H1 (cell line): ENCODE results near the gene RERE. TPM values are rescaled to one million over a fixed set of nuclear protein-coding genes. Genes with fewer than 3 reads are reported as not detected.

ENCODE experiments used
- CTCF ChIA-PET: fragments of 300-600 bp; sonication (Branson Sonifier 250); formaldehyde crosslinking; loops from one replicate; lab custom pipeline; 2021; ENCODE audit not compliant: partially characterized antibody; lab: Charles Lee
- POLR2A ChIA-PET: fragments of 300-600 bp; sonication (Branson Sonifier 250); formaldehyde crosslinking; loops from one replicate; lab custom pipeline; 2021; ENCODE audit warnings: inconsistent platforms; ENCODE audit not compliant: partially characterized antibody; lab: Charles Lee
- DNase-seq, 2 experiments: peaks; one replicate each; pipeline versions ENCODE4 v3.0.0 to v3.0.0-alpha.2; 2010 to 2022; ENCODE audit warnings: low spot score in 2 of 2, low read depth in 1 of 2, mixed read lengths in 1 of 2
- FAIRE-seq: peaks from 2 replicates; lab custom pipeline; 2011; peaks lifted over from hg19 to GRCh38; lab: Jason Lieb, UNC
- H2AFZ ChIP-seq: 2 replicates; pipeline ENCODE4 v1.8.1; 2012; ENCODE audit warnings: low read length, inconsistent platforms
- H2AK5ac ChIP-seq: 2 replicates; pipeline ENCODE4 v1.6.1; 2013; ENCODE audit warnings: low read depth, low read length
- H2BK120ac ChIP-seq: replicated peaks from 2 replicates; pipeline ENCODE3; 2013; ENCODE audit warnings: low read depth, low read length, inconsistent platforms
- H2BK12ac ChIP-seq: 2 replicates; pipeline ENCODE4 v1.6.1; 2013; ENCODE audit warnings: low read depth, low read length
- H2BK15ac ChIP-seq: 2 replicates; pipeline ENCODE4 v1.6.1; 2013; ENCODE audit warnings: low read length
- H2BK20ac ChIP-seq: 2 replicates; pipeline ENCODE4 v1.6.1; 2013; ENCODE audit warnings: low read length
- H2BK5ac ChIP-seq: 2 replicates; pipeline ENCODE4 v1.6.1; 2013; ENCODE audit warnings: low read depth, low read length
- H3K14ac ChIP-seq: 2 replicates; pipeline ENCODE4 v1.6.1; 2013; ENCODE audit warnings: inconsistent platforms; ENCODE audit not compliant: insufficient read length
- H3K18ac ChIP-seq: 2 replicates; pipeline ENCODE4 v1.6.1; 2013; ENCODE audit warnings: low read length; ENCODE audit errors: extremely low read depth
- H3K23ac ChIP-seq: 2 replicates; pipeline ENCODE4 v1.6.1; 2013; ENCODE audit warnings: inconsistent platforms; ENCODE audit not compliant: insufficient read length
- H3K23me2 ChIP-seq: 2 replicates; pipeline ENCODE4 v1.6.1; 2013; ENCODE audit warnings: low read depth, low read length
- H3K27ac ChIP-seq: 2 replicates; pipeline ENCODE4 v1.6.1; 2011; ENCODE audit warnings: low read depth, low read length, inconsistent platforms
- H3K27me3 ChIP-seq, 4 experiments: replicated peaks in 1 of 4; 1 replicate in 1 of 4; 2 replicates in 3 of 4; pipeline versions ENCODE4 v1.6.1 to v1.8.1; 2011 to 2013; ENCODE audit warnings: low read length in 3 of 4, mild to moderate bottlenecking in 3 of 4, inconsistent platforms in 2 of 4, mixed read lengths in 2 of 4, moderate library complexity in 1 of 4; ENCODE audit not compliant: control insufficient read depth in 3 of 4, insufficient read depth in 3 of 4; ENCODE audit errors: extremely low read depth in 1 of 4
- H3K36me3 ChIP-seq, 4 experiments: 2 replicates each; pipeline versions ENCODE4 v1.6.1 to v1.8.1; 2011 to 2013; ENCODE audit warnings: mild to moderate bottlenecking in 4 of 4, low read length in 3 of 4, moderate library complexity in 2 of 4, control low read depth in 1 of 4, inconsistent platforms in 1 of 4; ENCODE audit not compliant: insufficient read depth in 4 of 4, control insufficient read depth in 2 of 4
- H3K4ac ChIP-seq: replicated peaks from 2 replicates; pipeline ENCODE3; 2013; ENCODE audit warnings: low read length, low read depth, mixed read lengths, inconsistent platforms; ENCODE audit not compliant: insufficient read length
- H3K4me1 ChIP-seq, 4 experiments: replicated peaks in 1 of 4; 1 replicate in 1 of 4; 2 replicates in 3 of 4; pipeline versions ENCODE4 v1.6.1 to v1.8.1; 2011 to 2013; ENCODE audit warnings: low read length in 3 of 4, inconsistent platforms in 2 of 4, mixed read lengths in 1 of 4; ENCODE audit not compliant: insufficient read depth in 4 of 4, control insufficient read depth in 3 of 4
- H3K4me2 ChIP-seq, 2 experiments: 2 replicates each; pipeline versions ENCODE4 v1.6.1 to v1.8.1; 2011 to 2013; ENCODE audit warnings: low read depth in 2 of 2, low read length in 2 of 2, control low read depth in 1 of 2, inconsistent platforms in 1 of 2, mild to moderate bottlenecking in 1 of 2; ENCODE audit not compliant: insufficient read depth in 1 of 2
- H3K4me3 ChIP-seq, 4 experiments: fragments of 200-600, 300-600 bp in 1 of 4; sonication (generic), shearing (Covaris generic), sonication (Bioruptor Twin) in 1 of 4; 2 replicates each; pipeline versions ENCODE4 v1.5.1 to v1.8.1; 2011 to 2016; ENCODE audit warnings: low read length in 4 of 4, low read depth in 3 of 4, control low read depth in 2 of 4, inconsistent platforms in 2 of 4, mild to moderate bottlenecking in 2 of 4, mixed read lengths in 1 of 4, moderate library complexity in 1 of 4; ENCODE audit not compliant: insufficient read depth in 2 of 4; ENCODE audit errors: extremely low read depth in 1 of 4
- H3K56ac ChIP-seq: replicated peaks from 2 replicates; pipeline ENCODE3; 2013; ENCODE audit warnings: low read depth, mild to moderate bottlenecking, mixed read lengths, low read length, inconsistent platforms; ENCODE audit not compliant: insufficient read length
- H3K79me1 ChIP-seq: 2 replicates; pipeline ENCODE4 v1.6.1; 2013; ENCODE audit warnings: low read depth, low read length, control low read depth
- H3K79me2 ChIP-seq, 2 experiments: 2 replicates each; pipeline versions ENCODE4 v1.6.1 to v1.8.1; 2012 to 2013; ENCODE audit warnings: low read length in 2 of 2, mild to moderate bottlenecking in 2 of 2, inconsistent platforms in 1 of 2; ENCODE audit not compliant: insufficient read depth in 2 of 2, control insufficient read depth in 1 of 2
- H3K9ac ChIP-seq, 4 experiments: replicated peaks in 1 of 4; 1 replicate in 1 of 4; 2 replicates in 3 of 4; pipeline versions ENCODE4 v1.6.1 to v1.8.1; 2011 to 2013; ENCODE audit warnings: low read depth in 3 of 4, low read length in 3 of 4, control low read depth in 2 of 4, mild to moderate bottlenecking in 2 of 4, moderate library complexity in 2 of 4, inconsistent platforms in 1 of 4; ENCODE audit errors: extremely low read depth in 1 of 4
- H3K9me3 ChIP-seq, 2 experiments: 2 replicates each; pipeline versions ENCODE4 v1.6.1 to v1.8.1; 2012 to 2013; ENCODE audit warnings: mild to moderate bottlenecking in 2 of 2, moderate library complexity in 2 of 2, control low read depth in 1 of 2, inconsistent platforms in 1 of 2, low read depth in 1 of 2, low read length in 1 of 2, mixed read lengths in 1 of 2; ENCODE audit not compliant: insufficient read depth in 2 of 2
- H4K20me1 ChIP-seq, 2 experiments: replicated peaks in 1 of 2; 2 replicates each; pipeline versions ENCODE3 to v1.8.1; 2011 to 2013; ENCODE audit warnings: inconsistent platforms in 2 of 2, low read length in 2 of 2, mild to moderate bottlenecking in 1 of 2; ENCODE audit not compliant: insufficient read depth in 2 of 2, control insufficient read depth in 1 of 2
- H4K5ac ChIP-seq: 2 replicates; pipeline ENCODE4 v1.6.1; 2013; ENCODE audit warnings: low read length, low read depth, mixed read lengths, inconsistent platforms; ENCODE audit not compliant: insufficient read length
- H4K8ac ChIP-seq: 2 replicates; pipeline ENCODE4 v1.8.0; 2013; ENCODE audit warnings: mild to moderate bottlenecking, moderate library complexity, low read length, inconsistent platforms; ENCODE audit not compliant: insufficient read depth; ENCODE audit errors: extremely low read depth
- H4K91ac ChIP-seq: replicated peaks from 2 replicates; pipeline ENCODE3; 2013; ENCODE audit warnings: low read length, mixed read lengths, inconsistent platforms; ENCODE audit not compliant: insufficient read length
- BACH1 ChIP-seq: IDR thresholded peaks from 2 replicates; pipeline ENCODE4 v1.6.1; 2012; ENCODE audit warnings: low read length, improper control_type of control experiment
- CBX5 ChIP-seq: fragments of 300-800, 300-1000 bp; sonication (generic); IDR thresholded peaks from 2 replicates; pipeline ENCODE4 v1.7.1; 2016; ENCODE audit warnings: antibody characterized with exemption, low read length, low read depth
- CEBPB ChIP-seq: IDR thresholded peaks from 2 replicates; pipeline ENCODE4 v1.6.1; 2012; ENCODE audit warnings: low read depth, low read length
- EP300 ChIP-seq, 2 experiments: IDR thresholded peaks; 1 replicate in 1 of 2; 2 replicates in 1 of 2; pipeline ENCODE4 v1.6.1; 2011 to 2012; ENCODE audit warnings: low read depth in 2 of 2, low read length in 2 of 2, mild to moderate bottlenecking in 2 of 2, borderline replicate concordance in 1 of 2, inconsistent platforms in 1 of 2, moderate library complexity in 1 of 2
- EZH2 ChIP-seq: fragments of 200-600 bp; sonication (generic); IDR thresholded peaks from 2 replicates; pipeline ENCODE4 v1.7.1; 2012; ENCODE audit warnings: low read depth, mild to moderate bottlenecking, moderate library complexity, low read length, inconsistent platforms; ENCODE audit not compliant: severe bottlenecking
- HDAC6 ChIP-seq: IDR thresholded peaks from one replicate; pipeline ENCODE4 v1.7.1; 2012; ENCODE audit warnings: low read depth, mild to moderate bottlenecking, inconsistent platforms, low read length, moderate library complexity
- KDM1A ChIP-seq: fragments of 200-600, 300-600 bp; sonication (generic); IDR thresholded peaks from 2 replicates; pipeline ENCODE4 v1.7.1; 2016; ENCODE audit warnings: mild to moderate bottlenecking, low read length, borderline replicate concordance
- KDM4A ChIP-seq: IDR thresholded peaks from one replicate; pipeline ENCODE4 v1.7.1; 2012; ENCODE audit warnings: low read depth, mild to moderate bottlenecking, moderate library complexity, low read length, inconsistent platforms; ENCODE audit not compliant: severe bottlenecking
- MAFK ChIP-seq: IDR thresholded peaks from 2 replicates; pipeline ENCODE4 v1.6.1; 2012; ENCODE audit warnings: low read depth, mild to moderate bottlenecking, improper control_type of control experiment, low read length
- NANOG ChIP-seq: IDR thresholded peaks from 2 replicates; pipeline ENCODE4 v1.6.1; 2011; ENCODE audit warnings: low read length, low read depth, mild to moderate bottlenecking, inconsistent platforms; ENCODE audit not compliant: insufficient read depth, poor library complexity, severe bottlenecking
- POLR2AphosphoS5 ChIP-seq: IDR thresholded peaks from 2 replicates; pipeline ENCODE4 v1.6.1; 2011; ENCODE audit warnings: low read depth, low read length
- POU5F1 ChIP-seq: IDR thresholded peaks from 2 replicates; pipeline ENCODE4 v1.6.1; 2011; ENCODE audit warnings: low read depth, mild to moderate bottlenecking, low read length, moderate library complexity
- RAD21 ChIP-seq, 2 experiments: IDR thresholded peaks in 1 of 2; conservative IDR thresholded peaks in 1 of 2; 2 replicates each; pipeline ENCODE4 v1.6.1; 2011; ENCODE audit warnings: low read depth in 2 of 2, low read length in 2 of 2, improper control_type of control experiment in 1 of 2, inconsistent platforms in 1 of 2, mild to moderate bottlenecking in 1 of 2, moderate library complexity in 1 of 2
- WGBS, 2 experiments: shearing (Covaris generic) in 1 of 2; methylation state at CpG; one replicate each; pipeline versions ENCODE4 v1.1.6 to v1.1.7; 2013 to 2015; ENCODE audit warnings: low lambda C conversion rate in 2 of 2, mixed read lengths in 2 of 2, inconsistent platforms in 1 of 2, low coverage in 1 of 2, missing lambda C conversion rate in 1 of 2; ENCODE audit not compliant: insufficient replicate concordance in 2 of 2, insufficient coverage in 1 of 2, insufficient read length in 1 of 2; ENCODE audit errors: extremely low coverage in 1 of 2, missing lambda C conversion rate in 1 of 2; 5-methylcytosine and 5-hydroxymethylcytosine counted together
- polyA plus RNA-seq, 7 experiments: library from polyadenylated mRNA; depleted of rRNA in 3 of 7; stranded (reverse) in 5 of 7; unstranded in 2 of 7; fragments of >200 nt in 5 of 7; fragments of 200-250 nt in 2 of 7; gene quantifications; 1 replicate in 5 of 7; 2 replicates in 1 of 7; 4 replicates in 1 of 7; pipeline versions ENCODE4 v1.2.1 to v1.2.3, GENCODE V29; 2011 to 2013; ENCODE audit warnings: missing spikeins in 2 of 7, mixed read lengths in 2 of 7
- total RNA-seq: library from RNA; stranded (reverse); fragmentation: NEBNext Ultra II Directional; extraction: Animal tissue kit (Norgen Biotek cat#: 25700); gene quantifications from 2 replicates; pipeline ENCODE4 v1.2.1, GENCODE V29; 2021

Gene RERE
- total and polyA plus RNA-seq, 2 of the 8 experiments (the other 6 are each of a cell fraction or from before 2014, with no cell fraction given) = 15.3 to 142 TPM

DNA sequence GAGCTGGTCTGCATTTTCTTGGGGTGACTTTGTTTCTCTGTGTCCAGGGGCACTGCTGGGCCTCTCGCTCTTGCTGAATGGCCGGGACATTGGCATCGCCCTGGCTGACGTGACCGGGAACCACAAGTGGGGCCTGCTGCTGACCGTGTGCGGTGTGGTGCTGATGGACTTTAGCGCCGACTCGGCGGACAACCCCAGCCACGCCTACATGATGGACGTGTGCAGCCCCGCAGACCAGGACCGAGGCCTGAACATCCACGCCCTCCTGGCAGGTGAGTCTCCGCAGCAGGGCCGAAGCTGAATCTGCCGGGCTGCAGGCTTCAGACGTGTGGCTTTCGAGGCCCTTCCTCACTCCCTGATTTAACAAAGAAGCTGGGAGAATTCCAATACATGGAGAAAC lies 491.7 kb downstream of the RERE start:
- Histone ChIP-seq H3K4ac (no peak overlapping the region), H3K27me3 (no peaks in the 10 kb centered on the region), H3K14ac (no peak overlapping the region), H4K20me1 (peaks cover 0 to 1% of the 10 kb centered on the region in 2 experiments), H3K9me3 (no peaks in the 10 kb centered on the region), H2BK120ac (no peak overlapping the region), H3K4me1 (no peaks in the 10 kb centered on the region; a peak in 1 of 7 replicates), H2BK15ac (no peak overlapping the region), H4K8ac (no peak overlapping the region), H3K18ac (no peak overlapping the region), H3K36me3 (no peaks in the 10 kb centered on the region), H2BK5ac (no peak overlapping the region), H3K9ac (no peak overlapping the region), H3K56ac (no peak overlapping the region), H2BK12ac (no peak overlapping the region), H3K23me2 (peaks cover 8% of the 10 kb centered on the region; the same call in 1 of the 2 replicates), H3K23ac (no peak overlapping the region), H3K4me3 (no peak overlapping the region), H2AFZ (no peak overlapping the region), H2AK5ac (no peak overlapping the region), H2BK20ac (no peak overlapping the region), H4K5ac (no peak overlapping the region), H3K79me2 (no peaks in the 10 kb centered on the region), H3K4me2 (no peak overlapping the region), H4K91ac (no peak overlapping the region), H3K79me1 (no peaks in the 10 kb centered on the region), H3K27ac (no peak overlapping the region)
- WGBS, 2 experiments = 93% methylated on average over 21 of the region's 21 CpGs; no CpG with 5 or more reads in 1 of the 2 experiments
- no peak for TF ChIP-seq KDM4A
- TF ChIP-seq EZH2 = no peak
- TF ChIP-seq HDAC6 = no peak
- no peak for TF ChIP-seq POLR2AphosphoS5
- no peak for TF ChIP-seq POU5F1
- TF ChIP-seq CEBPB = no peak
- no peak for TF ChIP-seq MAFK
- TF ChIP-seq NANOG = no peak
- no peak for TF ChIP-seq EP300 (IDR thresholded peaks at IDR 0.05; ENCODE audit: borderline replicate concordance in 1 of 2, low read depth in 2 of 2, low read length in 2 of 2)
- no peak for TF ChIP-seq KDM1A
- no peak for TF ChIP-seq CBX5
- TF ChIP-seq RAD21 (IDR thresholded peaks at IDR 0.05 in 1 of 2, conservative IDR thresholded peaks at IDR 0.05 in 1 of 2; ENCODE audit: low read depth in 2 of 2, low read length in 2 of 2) = no peak
- no peak for TF ChIP-seq BACH1
- CTCF ChIA-PET = interaction anchor here (1.0 to 1.7 kb wide), 6 partner anchors 9 to 343 kb away, joined by 3 to 4 read pairs (median 3); no protein-coding TSS in a partner anchor
- FAIRE-seq (no peak), DNase-seq (no peak)
- POLR2A ChIA-PET = no interaction called here
